ENCODE results near the gene TTC34. TPM values are rescaled to one million over a fixed set of nuclear protein-coding genes. Genes with fewer than 3 reads are reported as not detected.
A peak's percentile ranks its signal among the peaks of the same experiment; 100 is the strongest.

The TTC34 gene
- total and polyA plus RNA-seq, 9 of the 15 experiments (the other 6 are each of a cell fraction or from before 2014, with no cell fraction given) = 0.03 to 0.38 (median 0.05) TPM; not detected in 2

- no peak for TF ChIP-seq ZNF79 (CRISPR knock-in tag; IDR thresholded peaks at IDR 0.05; ENCODE audit: low read depth)
- no peak for TF ChIP-seq HOMEZ (CRISPR knock-in tag; IDR thresholded peaks at IDR 0.05)
- TF ChIP-seq, protein P1, sequence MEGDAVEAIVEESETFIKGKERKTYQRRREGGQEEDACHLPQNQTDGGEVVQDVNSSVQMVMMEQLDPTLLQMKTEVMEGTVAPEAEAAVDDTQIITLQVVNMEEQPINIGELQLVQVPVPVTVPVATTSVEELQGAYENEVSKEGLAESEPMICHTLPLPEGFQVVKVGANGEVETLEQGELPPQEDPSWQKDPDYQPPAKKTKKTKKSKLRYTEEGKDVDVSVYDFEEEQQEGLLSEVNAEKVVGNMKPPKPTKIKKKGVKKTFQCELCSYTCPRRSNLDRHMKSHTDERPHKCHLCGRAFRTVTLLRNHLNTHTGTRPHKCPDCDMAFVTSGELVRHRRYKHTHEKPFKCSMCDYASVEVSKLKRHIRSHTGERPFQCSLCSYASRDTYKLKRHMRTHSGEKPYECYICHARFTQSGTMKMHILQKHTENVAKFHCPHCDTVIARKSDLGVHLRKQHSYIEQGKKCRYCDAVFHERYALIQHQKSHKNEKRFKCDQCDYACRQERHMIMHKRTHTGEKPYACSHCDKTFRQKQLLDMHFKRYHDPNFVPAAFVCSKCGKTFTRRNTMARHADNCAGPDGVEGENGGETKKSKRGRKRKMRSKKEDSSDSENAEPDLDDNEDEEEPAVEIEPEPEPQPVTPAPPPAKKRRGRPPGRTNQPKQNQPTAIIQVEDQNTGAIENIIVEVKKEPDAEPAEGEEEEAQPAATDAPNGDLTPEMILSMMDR (IDR thresholded peaks at IDR 0.05 in 2 of 3, conservative IDR thresholded peaks at IDR 0.05 in 1 of 3; ENCODE audit: insufficient read depth in 2 of 3, low read depth in 1 of 3, low read length in 3 of 3) = peak; percentile 57 to 72 (median 62)
- peak; percentile 53; the same call in 1 of the 2 replicates for TF ChIP-seq SAFB (IDR thresholded peaks at IDR 0.05; ENCODE audit: borderline replicate concordance, low read depth, low read length)
- TF ChIP-seq TFAP4 (CRISPR knock-in tag; IDR thresholded peaks at IDR 0.05; ENCODE audit: borderline replicate concordance) = peak; percentile 53; the same call in 1 of the 2 replicates
- no peak for TF ChIP-seq ZNF217 (CRISPR knock-in tag; IDR thresholded peaks at IDR 0.05)
- TF ChIP-seq POLR3G (IDR thresholded peaks at IDR 0.05; ENCODE audit: extremely low read depth, insufficient read length, insufficient replicate concordance) = no peak
- TF ChIP-seq ZBTB49 (CRISPR knock-in tag; IDR thresholded peaks at IDR 0.05; ENCODE audit: borderline replicate concordance) = no peak
- TF ChIP-seq KLF6 (CRISPR knock-in tag; IDR thresholded peaks at IDR 0.05; ENCODE audit: borderline replicate concordance) = no peak
- TF ChIP-seq, protein P2, sequence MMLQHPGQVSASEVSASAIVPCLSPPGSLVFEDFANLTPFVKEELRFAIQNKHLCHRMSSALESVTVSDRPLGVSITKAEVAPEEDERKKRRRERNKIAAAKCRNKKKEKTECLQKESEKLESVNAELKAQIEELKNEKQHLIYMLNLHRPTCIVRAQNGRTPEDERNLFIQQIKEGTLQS (IDR thresholded peaks at IDR 0.05) = no peak
- TF ChIP-seq, protein P2 (CRISPR knock-in tag; conservative IDR thresholded peaks at IDR 0.05) = no peak
- no peak for TF ChIP-seq SETDB1 (IDR thresholded peaks at IDR 0.05; ENCODE audit: low read length)
- no peak for TF ChIP-seq MTF1 (CRISPR knock-in tag; IDR thresholded peaks at IDR 0.05; ENCODE audit: borderline replicate concordance)
- TF ChIP-seq ESRRB (CRISPR knock-in tag; IDR thresholded peaks at IDR 0.05; ENCODE audit: borderline replicate concordance) = no peak
- TF ChIP-seq RAD21 (CRISPR knock-in tag; conservative IDR thresholded peaks at IDR 0.05 in 1 of 2, IDR thresholded peaks at IDR 0.05 in 1 of 2) = peak in 1 of 2 experiments; percentile 69; a peak in 2 of 4 replicates
Observed at GRCh38 chr1:2821966-2822620, 20.6 kb upstream of the TTC34 start (continued).
